ENCODE measurements around the gene PTPRU.

- TF ChIP-seq, protein P1, sequence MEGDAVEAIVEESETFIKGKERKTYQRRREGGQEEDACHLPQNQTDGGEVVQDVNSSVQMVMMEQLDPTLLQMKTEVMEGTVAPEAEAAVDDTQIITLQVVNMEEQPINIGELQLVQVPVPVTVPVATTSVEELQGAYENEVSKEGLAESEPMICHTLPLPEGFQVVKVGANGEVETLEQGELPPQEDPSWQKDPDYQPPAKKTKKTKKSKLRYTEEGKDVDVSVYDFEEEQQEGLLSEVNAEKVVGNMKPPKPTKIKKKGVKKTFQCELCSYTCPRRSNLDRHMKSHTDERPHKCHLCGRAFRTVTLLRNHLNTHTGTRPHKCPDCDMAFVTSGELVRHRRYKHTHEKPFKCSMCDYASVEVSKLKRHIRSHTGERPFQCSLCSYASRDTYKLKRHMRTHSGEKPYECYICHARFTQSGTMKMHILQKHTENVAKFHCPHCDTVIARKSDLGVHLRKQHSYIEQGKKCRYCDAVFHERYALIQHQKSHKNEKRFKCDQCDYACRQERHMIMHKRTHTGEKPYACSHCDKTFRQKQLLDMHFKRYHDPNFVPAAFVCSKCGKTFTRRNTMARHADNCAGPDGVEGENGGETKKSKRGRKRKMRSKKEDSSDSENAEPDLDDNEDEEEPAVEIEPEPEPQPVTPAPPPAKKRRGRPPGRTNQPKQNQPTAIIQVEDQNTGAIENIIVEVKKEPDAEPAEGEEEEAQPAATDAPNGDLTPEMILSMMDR (conservative IDR thresholded peaks at IDR 0.05) = no peak; the same call in 1 of the 2 replicates
- TF ChIP-seq EZH2 (IDR thresholded peaks at IDR 0.05; ENCODE audit: low read depth) = no peak
Observed at GRCh38 chr1:29230553-29231378, 5.6 kb upstream of the PTPRU start, which contains the start of gene MECR.

All from PC-9 (cell line).